Fibroblast of the aortic adventitia (primary cell): Measurements from ENCODE around the gene HYAL3. TPM values are rescaled to one million over a fixed set of nuclear protein-coding genes. Genes with fewer than 3 reads are reported as not detected.

Experiments
- DNase-seq: peaks from one replicate; pipeline ENCODE4 v3.0.0-alpha.2; 2010; ENCODE audit warnings: low read depth
- H3K4me3 ChIP-seq: 2 replicates; pipeline ENCODE4 v1.5.1; 2011; ENCODE audit warnings: low read depth, mild to moderate bottlenecking, control low read depth, low read length, moderate library complexity
- CTCF ChIP-seq: IDR thresholded peaks from 2 replicates; pipeline ENCODE4 v1.5.1; 2011; ENCODE audit warnings: mild to moderate bottlenecking, low read length, control low read depth, inconsistent platforms; ENCODE audit not compliant: insufficient read depth
- total RNA-seq: library from RNA; depleted of rRNA; stranded (reverse); fragments of >200 nt; gene quantifications from 2 replicates; pipeline ENCODE4 v1.2.3, GENCODE V29; 2012; ENCODE audit warnings: low replicate concordance

Gene HYAL3
- total RNA-seq, 1 donor: 3.1 TPM

GRCh38 chr3:50337175-50337861 lies 38.1 kb upstream of the HYAL3 start:
- TF ChIP-seq CTCF: no peak
- DNase-seq: peak; percentile 99
- H3K4me3 ChIP-seq: peak overlapping the region; percentile 75

- peak; percentile 45 for DNase-seq
- peak overlapping the region; percentile 75 for H3K4me3 ChIP-seq
- TF ChIP-seq CTCF: peak; percentile 13
These were observed 37.4 kb upstream of the HYAL3 start for GRCh38 chr3:50336452-50337174.

DNA sequence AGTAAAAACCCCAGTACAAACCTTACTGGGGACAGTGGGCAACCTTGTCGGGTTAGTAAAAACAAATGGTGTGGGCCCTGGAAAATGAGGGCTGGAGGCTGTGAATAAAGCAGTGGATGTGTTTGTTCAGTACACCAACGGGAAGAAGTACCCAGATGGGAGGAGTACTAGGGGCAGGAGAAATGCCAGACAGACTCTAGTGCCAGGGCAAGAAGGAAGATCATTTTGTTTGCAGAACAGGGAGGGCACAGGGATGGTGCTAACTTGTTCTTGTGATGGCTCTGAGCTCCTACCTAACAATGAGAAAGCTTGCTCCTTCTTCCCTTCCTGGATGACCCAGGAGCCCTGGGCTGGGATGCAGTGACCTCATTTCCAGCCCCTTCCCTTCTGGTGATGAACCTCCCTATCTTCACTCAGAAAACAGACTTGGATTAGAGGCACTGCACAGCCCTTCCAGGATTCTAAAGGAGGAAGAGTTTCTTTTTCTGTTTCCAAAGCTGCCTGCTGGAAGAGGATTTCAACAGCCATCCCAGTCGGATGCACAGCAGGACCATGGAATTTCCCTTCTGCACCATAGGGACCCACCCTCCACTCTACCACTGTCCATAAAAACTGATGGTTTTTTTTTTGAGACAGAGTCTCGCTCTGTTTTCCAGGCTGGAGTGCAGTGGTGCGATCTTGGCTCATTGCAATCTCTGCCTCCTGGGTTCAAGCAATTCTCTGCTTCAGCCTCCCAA lies 35.3 kb upstream of the HYAL3 start:
- DNase-seq: peak; percentile 57
- no peak for TF ChIP-seq CTCF
- peak overlapping the region; percentile 28 for H3K4me3 ChIP-seq

GRCh38 chr3:50333744-50334328 lies 34.6 kb upstream of the HYAL3 start:
- no peak for TF ChIP-seq CTCF
- peak; percentile 94 for DNase-seq
- H3K4me3 ChIP-seq: peak overlapping the region; percentile 28

DNA sequence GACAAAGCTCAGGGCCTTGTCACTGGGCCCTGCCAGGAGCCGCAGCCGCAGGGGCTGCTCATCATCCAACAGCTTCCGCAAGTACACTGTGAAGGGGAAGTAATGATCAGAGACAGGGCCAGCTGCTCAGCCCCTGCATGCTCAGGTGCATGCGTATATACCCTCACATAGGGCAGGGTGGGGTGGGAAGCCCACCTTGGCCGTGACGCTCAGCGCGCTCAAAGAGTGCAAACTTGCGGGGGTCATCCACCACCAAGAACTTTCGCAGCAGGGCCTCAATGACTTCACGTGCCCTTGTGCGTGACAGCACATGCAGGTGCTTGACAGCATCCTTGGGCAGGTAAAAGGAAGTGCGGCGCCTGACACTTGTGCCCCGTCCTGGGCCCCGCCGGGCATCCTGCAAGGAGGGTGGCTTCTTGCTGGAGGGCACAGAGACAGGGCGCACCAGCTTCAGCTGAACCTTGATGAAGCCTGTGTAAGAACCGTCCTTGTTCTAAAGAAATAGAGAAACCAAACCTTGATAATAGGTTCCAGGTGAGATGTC lies 32.2 kb upstream of the HYAL3 start:
- no peak for DNase-seq
- H3K4me3 ChIP-seq: no peak overlapping the region
- TF ChIP-seq CTCF: no peak

GRCh38 chr3:50330330-50330729 lies 31.1 kb upstream of the HYAL3 start:
- no peak for DNase-seq
- TF ChIP-seq CTCF: no peak

More at GRCh38 chr3:50330330-50330729, 31.1 kb upstream of the HYAL3 start:
- H3K4me3 ChIP-seq: no peak overlapping the region
